HEK293 (cell line): ENCODE results near the gene ITGB8.

Source experiments
- CTCF ChIA-PET: fragments of 350-600 bp; formaldehyde crosslinking; extraction: SDS; loops from one replicate; lab custom pipeline; 2021; ENCODE audit warnings: antibody characterized with exemption; lab: Yijun Ruan, JAX
- POLR2A ChIA-PET: fragments of 300-600 bp; formaldehyde crosslinking; extraction: SDS; loops from one replicate; lab custom pipeline; 2020; ENCODE audit warnings: antibody characterized with exemption, inconsistent platforms; lab: Yijun Ruan, JAX
- H3K27ac ChIP-seq: fragments of 200-500 bp; sonication (Bioruptor generic); 2 replicates; pipeline ENCODE4 v1.5.1; 2014; ENCODE audit warnings: low read depth, low read length, control low read depth, inconsistent platforms; ENCODE audit errors: extremely low read depth
- H3K36me3 ChIP-seq, 2 experiments: fragments of 200-500 bp in 1 of 2; sonication (Bioruptor generic) in 1 of 2; 1 replicate in 1 of 2; 2 replicates in 1 of 2; pipeline ENCODE4 v1.5.1; 2014 to 2017; ENCODE audit warnings: inconsistent platforms in 2 of 2, low read length in 2 of 2; ENCODE audit not compliant: control insufficient read depth in 2 of 2, insufficient read depth in 1 of 2
- H3K4me1 ChIP-seq: fragments of 200-500 bp; sonication (Bioruptor generic); 2 replicates; pipeline ENCODE4 v1.5.1; 2014; ENCODE audit warnings: mild to moderate bottlenecking, low read length, inconsistent platforms; ENCODE audit not compliant: control insufficient read depth, insufficient read depth
- H3K4me3 ChIP-seq: 2 replicates; pipeline ENCODE4 v1.5.1; 2011; ENCODE audit warnings: low read depth, mild to moderate bottlenecking, control low read depth, low read length, moderate library complexity
- H3K9me3 ChIP-seq: fragments of 200-500 bp; sonication (Bioruptor generic); 2 replicates; pipeline ENCODE4 v1.5.1; 2014; ENCODE audit warnings: low read depth, low read length, inconsistent platforms; ENCODE audit not compliant: control insufficient read depth, insufficient read depth
- BCL11A ChIP-seq: fragments of 450-650 bp; formaldehyde crosslinking; IDR thresholded peaks from 2 replicates; pipeline ENCODE4 v1.5.1; 2016; ENCODE audit warnings: low read depth, missing biosample characterization, missing genetic modification characterization
- MZF1 ChIP-seq: fragments of 450-650 bp; formaldehyde crosslinking; IDR thresholded peaks from 2 replicates; pipeline ENCODE4 v1.5.1; 2017; ENCODE audit warnings: missing biosample characterization, missing genetic modification characterization, borderline replicate concordance
- SP3 ChIP-seq: fragments of 450-650 bp; formaldehyde crosslinking; IDR thresholded peaks from 2 replicates; pipeline ENCODE4 v1.5.1; 2016; ENCODE audit warnings: missing biosample characterization, missing genetic modification characterization
- WT1 ChIP-seq: fragments of 450-650 bp; formaldehyde crosslinking; IDR thresholded peaks from 2 replicates; pipeline ENCODE4 v1.5.1; 2016; ENCODE audit warnings: missing biosample characterization, missing genetic modification characterization
- ZBTB20 ChIP-seq: fragments of 450-650 bp; formaldehyde crosslinking; IDR thresholded peaks from 2 replicates; pipeline ENCODE4 v1.5.1; 2016; ENCODE audit warnings: missing biosample characterization, missing genetic modification characterization
- ZBTB48 ChIP-seq: fragments of 450-650 bp; formaldehyde crosslinking; IDR thresholded peaks from 2 replicates; pipeline ENCODE4 v1.5.1; 2016; ENCODE audit warnings: missing biosample characterization, missing genetic modification characterization
- ZFP37 ChIP-seq: fragments of 450-650 bp; formaldehyde crosslinking; IDR thresholded peaks from 2 replicates; pipeline ENCODE4 v1.5.1; 2016; ENCODE audit warnings: missing biosample characterization, missing genetic modification characterization
- ZNF114 ChIP-seq: fragments of 450-650 bp; formaldehyde crosslinking; IDR thresholded peaks from 2 replicates; pipeline ENCODE4 v1.5.0; 2017; ENCODE audit warnings: missing biosample characterization, missing genetic modification characterization
- ZNF121 ChIP-seq: fragments of 450-650 bp; formaldehyde crosslinking; IDR thresholded peaks from 2 replicates; pipeline ENCODE4 v1.5.1; 2016; ENCODE audit warnings: missing biosample characterization, missing genetic modification characterization
- ZNF157 ChIP-seq: fragments of 450-650 bp; formaldehyde crosslinking; IDR thresholded peaks from 2 replicates; pipeline ENCODE4 v1.5.1; 2016; ENCODE audit warnings: missing biosample characterization, missing genetic modification characterization
- ZNF433 ChIP-seq: fragments of 450-650 bp; formaldehyde crosslinking; IDR thresholded peaks from 2 replicates; pipeline ENCODE4 v1.5.1; 2016; ENCODE audit warnings: missing biosample characterization, missing genetic modification characterization, low read depth
- ZNF473 ChIP-seq: fragments of 450-650 bp; formaldehyde crosslinking; IDR thresholded peaks from 2 replicates; pipeline ENCODE4 v1.5.1; 2017; ENCODE audit warnings: missing biosample characterization, missing genetic modification characterization
- ZNF560 ChIP-seq: fragments of 450-650 bp; formaldehyde crosslinking; IDR thresholded peaks from 2 replicates; pipeline ENCODE4 v1.5.1; 2017; ENCODE audit warnings: missing biosample characterization, missing genetic modification characterization, borderline replicate concordance
- ZNF596 ChIP-seq: fragments of 450-650 bp; IDR thresholded peaks from 2 replicates; pipeline ENCODE4 v1.5.0; 2018; ENCODE audit warnings: missing biosample characterization, mild to moderate bottlenecking, missing genetic modification characterization, moderate library complexity
- ZNF707 ChIP-seq: fragments of 450-650 bp; formaldehyde crosslinking; IDR thresholded peaks from 2 replicates; pipeline ENCODE4 v1.5.1; 2016; ENCODE audit warnings: missing biosample characterization, missing genetic modification characterization
- ZNF768 ChIP-seq: fragments of 450-650 bp; formaldehyde crosslinking; IDR thresholded peaks from 2 replicates; pipeline ENCODE4 v1.5.1; 2018; ENCODE audit warnings: missing biosample characterization, mild to moderate bottlenecking, missing genetic modification characterization
- ZNF837 ChIP-seq: fragments of 450-650 bp; formaldehyde crosslinking; IDR thresholded peaks from 2 replicates; pipeline ENCODE4 v1.5.1; 2016; ENCODE audit warnings: missing biosample characterization, missing genetic modification characterization
- ZXDB ChIP-seq: fragments of 450-650 bp; formaldehyde crosslinking; IDR thresholded peaks from 2 replicates; pipeline ENCODE4 v1.5.1; 2016; ENCODE audit warnings: missing biosample characterization, missing genetic modification characterization
- TF ChIP-seq, protein P1 (sequence below): fragments of 450-650 bp; formaldehyde crosslinking; conservative IDR thresholded peaks from 2 replicates; pipeline ENCODE4 v1.5.1; 2016; ENCODE audit warnings: low read depth, missing biosample characterization, missing genetic modification characterization
- TF ChIP-seq, protein P2 (sequence below): fragments of 450-650 bp; formaldehyde crosslinking; IDR thresholded peaks from 2 replicates; pipeline ENCODE4 v1.5.1; 2016; ENCODE audit warnings: missing biosample characterization, missing genetic modification characterization
- TF ChIP-seq, protein P3 (sequence below): fragments of 450-650 bp; formaldehyde crosslinking; IDR thresholded peaks from 2 replicates; pipeline ENCODE4 v1.5.1; 2016; ENCODE audit warnings: missing biosample characterization, missing genetic modification characterization
- TF ChIP-seq, protein P4 (sequence below): fragments of 450-650 bp; formaldehyde crosslinking; IDR thresholded peaks from 2 replicates; pipeline ENCODE4 v1.5.1; 2016; ENCODE audit warnings: missing biosample characterization, missing genetic modification characterization

The ITGB8 gene

DNA sequence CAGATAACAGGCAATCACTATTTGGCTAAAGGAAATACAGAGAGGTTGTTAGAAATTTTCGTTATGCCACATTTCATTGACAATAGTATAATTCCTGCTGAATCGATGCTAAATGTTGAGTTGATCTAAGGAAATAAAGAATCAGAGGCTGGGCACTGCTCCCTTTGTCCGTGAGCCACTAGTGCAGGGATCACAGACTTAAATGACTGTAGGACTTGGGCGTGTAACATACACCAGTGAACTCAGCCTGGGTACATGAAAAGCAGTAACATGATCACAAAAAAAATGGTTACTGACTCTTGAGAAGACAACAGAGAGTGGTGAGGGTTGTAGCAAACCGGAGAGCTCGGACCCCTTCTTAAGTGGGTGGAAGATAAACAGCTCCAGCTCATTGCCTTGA lies 11.8 kb upstream of the ITGB8 start (continued):
- TF ChIP-seq, protein P1, sequence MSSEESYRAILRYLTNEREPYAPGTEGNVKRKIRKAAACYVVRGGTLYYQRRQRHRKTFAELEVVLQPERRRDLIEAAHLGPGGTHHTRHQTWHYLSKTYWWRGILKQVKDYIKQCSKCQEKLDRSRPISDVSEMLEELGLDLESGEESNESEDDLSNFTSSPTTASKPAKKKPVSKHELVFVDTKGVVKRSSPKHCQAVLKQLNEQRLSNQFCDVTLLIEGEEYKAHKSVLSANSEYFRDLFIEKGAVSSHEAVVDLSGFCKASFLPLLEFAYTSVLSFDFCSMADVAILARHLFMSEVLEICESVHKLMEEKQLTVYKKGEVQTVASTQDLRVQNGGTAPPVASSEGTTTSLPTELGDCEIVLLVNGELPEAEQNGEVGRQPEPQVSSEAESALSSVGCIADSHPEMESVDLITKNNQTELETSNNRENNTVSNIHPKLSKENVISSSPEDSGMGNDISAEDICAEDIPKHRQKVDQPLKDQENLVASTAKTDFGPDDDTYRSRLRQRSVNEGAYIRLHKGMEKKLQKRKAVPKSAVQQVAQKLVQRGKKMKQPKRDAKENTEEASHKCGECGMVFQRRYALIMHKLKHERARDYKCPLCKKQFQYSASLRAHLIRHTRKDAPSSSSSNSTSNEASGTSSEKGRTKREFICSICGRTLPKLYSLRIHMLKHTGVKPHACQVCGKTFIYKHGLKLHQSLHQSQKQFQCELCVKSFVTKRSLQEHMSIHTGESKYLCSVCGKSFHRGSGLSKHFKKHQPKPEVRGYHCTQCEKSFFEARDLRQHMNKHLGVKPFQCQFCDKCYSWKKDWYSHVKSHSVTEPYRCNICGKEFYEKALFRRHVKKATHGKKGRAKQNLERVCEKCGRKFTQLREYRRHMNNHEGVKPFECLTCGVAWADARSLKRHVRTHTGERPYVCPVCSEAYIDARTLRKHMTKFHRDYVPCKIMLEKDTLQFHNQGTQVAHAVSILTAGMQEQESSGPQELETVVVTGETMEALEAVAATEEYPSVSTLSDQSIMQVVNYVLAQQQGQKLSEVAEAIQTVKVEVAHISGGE: no peak
- no peak for TF ChIP-seq ZNF707 (tag by site-specific recombination)
- TF ChIP-seq ZBTB20 (tag by site-specific recombination): no peak
- TF ChIP-seq, protein P2, sequence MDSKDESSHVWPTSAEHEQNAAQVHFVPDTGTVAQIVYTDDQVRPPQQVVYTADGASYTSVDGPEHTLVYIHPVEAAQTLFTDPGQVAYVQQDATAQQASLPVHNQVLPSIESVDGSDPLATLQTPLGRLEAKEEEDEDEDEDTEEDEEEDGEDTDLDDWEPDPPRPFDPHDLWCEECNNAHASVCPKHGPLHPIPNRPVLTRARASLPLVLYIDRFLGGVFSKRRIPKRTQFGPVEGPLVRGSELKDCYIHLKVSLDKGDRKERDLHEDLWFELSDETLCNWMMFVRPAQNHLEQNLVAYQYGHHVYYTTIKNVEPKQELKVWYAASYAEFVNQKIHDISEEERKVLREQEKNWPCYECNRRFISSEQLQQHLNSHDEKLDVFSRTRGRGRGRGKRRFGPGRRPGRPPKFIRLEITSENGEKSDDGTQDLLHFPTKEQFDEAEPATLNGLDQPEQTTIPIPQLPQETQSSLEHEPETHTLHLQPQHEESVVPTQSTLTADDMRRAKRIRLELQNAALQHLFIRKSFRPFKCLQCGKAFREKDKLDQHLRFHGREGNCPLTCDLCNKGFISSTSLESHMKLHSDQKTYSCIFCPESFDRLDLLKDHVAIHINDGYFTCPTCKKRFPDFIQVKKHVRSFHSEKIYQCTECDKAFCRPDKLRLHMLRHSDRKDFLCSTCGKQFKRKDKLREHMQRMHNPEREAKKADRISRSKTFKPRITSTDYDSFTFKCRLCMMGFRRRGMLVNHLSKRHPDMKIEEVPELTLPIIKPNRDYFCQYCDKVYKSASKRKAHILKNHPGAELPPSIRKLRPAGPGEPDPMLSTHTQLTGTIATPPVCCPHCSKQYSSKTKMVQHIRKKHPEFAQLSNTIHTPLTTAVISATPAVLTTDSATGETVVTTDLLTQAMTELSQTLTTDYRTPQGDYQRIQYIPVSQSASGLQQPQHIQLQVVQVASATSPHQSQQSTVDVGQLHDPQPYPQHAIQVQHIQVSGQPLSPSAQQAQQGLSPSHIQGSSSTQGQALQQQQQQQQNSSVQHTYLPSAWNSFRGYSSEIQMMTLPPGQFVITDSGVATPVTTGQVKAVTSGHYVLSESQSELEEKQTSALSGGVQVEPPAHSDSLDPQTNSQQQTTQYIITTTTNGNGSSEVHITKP (tag by site-specific recombination): no peak
- TF ChIP-seq WT1 (tag by site-specific recombination): no peak
- no peak for TF ChIP-seq ZNF157 (tag by site-specific recombination)
- no peak for TF ChIP-seq MZF1 (tag by site-specific recombination)
- TF ChIP-seq ZXDB (tag by site-specific recombination): no peak
- TF ChIP-seq ZNF433 (tag by site-specific recombination): no peak
- TF ChIP-seq ZNF837 (tag by site-specific recombination): no peak

DNA sequence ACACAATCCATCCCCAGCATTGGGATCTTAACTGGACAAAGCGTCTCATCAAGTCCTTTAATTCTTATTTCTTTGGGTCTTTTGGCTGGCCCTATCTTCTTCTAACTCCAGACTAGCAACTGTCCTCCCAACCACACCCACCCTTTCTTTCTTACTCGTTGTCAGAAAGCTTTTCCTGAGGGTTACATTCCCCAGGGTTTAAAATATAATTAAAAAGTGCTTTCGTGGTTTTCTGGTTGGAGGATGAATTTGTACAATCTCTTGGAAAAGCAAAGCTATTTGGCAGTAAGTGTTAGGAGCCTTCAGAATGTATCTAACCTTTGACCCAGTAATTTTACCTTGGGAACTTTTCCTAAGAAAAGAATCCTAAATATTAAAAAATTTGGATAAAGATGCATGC lies 10.4 kb upstream of the ITGB8 start:
- no peak overlapping the region for H3K4me3 ChIP-seq
- POLR2A ChIA-PET: no interaction called here
- CTCF ChIA-PET: no interaction called here

More for the DNA sequence above, 10.4 kb upstream of the ITGB8 start:
- TF ChIP-seq ZNF560 (tag by site-specific recombination) (no peak), BCL11A (no peak), ZNF768 (no peak), ZFP37 (no peak), SP3 (no peak), ZNF121 (no peak), ZBTB48 (tag by site-specific recombination) (no peak), ZNF114 (tag by site-specific recombination) (no peak), ZNF473 (no peak), ZNF596 (tag by site-specific recombination) (no peak)
- TF ChIP-seq, protein P3, sequence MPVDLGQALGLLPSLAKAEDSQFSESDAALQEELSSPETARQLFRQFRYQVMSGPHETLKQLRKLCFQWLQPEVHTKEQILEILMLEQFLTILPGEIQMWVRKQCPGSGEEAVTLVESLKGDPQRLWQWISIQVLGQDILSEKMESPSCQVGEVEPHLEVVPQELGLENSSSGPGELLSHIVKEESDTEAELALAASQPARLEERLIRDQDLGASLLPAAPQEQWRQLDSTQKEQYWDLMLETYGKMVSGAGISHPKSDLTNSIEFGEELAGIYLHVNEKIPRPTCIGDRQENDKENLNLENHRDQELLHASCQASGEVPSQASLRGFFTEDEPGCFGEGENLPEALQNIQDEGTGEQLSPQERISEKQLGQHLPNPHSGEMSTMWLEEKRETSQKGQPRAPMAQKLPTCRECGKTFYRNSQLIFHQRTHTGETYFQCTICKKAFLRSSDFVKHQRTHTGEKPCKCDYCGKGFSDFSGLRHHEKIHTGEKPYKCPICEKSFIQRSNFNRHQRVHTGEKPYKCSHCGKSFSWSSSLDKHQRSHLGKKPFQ (tag by site-specific recombination): no peak
- TF ChIP-seq, protein P4, sequence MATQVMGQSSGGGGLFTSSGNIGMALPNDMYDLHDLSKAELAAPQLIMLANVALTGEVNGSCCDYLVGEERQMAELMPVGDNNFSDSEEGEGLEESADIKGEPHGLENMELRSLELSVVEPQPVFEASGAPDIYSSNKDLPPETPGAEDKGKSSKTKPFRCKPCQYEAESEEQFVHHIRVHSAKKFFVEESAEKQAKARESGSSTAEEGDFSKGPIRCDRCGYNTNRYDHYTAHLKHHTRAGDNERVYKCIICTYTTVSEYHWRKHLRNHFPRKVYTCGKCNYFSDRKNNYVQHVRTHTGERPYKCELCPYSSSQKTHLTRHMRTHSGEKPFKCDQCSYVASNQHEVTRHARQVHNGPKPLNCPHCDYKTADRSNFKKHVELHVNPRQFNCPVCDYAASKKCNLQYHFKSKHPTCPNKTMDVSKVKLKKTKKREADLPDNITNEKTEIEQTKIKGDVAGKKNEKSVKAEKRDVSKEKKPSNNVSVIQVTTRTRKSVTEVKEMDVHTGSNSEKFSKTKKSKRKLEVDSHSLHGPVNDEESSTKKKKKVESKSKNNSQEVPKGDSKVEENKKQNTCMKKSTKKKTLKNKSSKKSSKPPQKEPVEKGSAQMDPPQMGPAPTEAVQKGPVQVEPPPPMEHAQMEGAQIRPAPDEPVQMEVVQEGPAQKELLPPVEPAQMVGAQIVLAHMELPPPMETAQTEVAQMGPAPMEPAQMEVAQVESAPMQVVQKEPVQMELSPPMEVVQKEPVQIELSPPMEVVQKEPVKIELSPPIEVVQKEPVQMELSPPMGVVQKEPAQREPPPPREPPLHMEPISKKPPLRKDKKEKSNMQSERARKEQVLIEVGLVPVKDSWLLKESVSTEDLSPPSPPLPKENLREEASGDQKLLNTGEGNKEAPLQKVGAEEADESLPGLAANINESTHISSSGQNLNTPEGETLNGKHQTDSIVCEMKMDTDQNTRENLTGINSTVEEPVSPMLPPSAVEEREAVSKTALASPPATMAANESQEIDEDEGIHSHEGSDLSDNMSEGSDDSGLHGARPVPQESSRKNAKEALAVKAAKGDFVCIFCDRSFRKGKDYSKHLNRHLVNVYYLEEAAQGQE (tag by site-specific recombination): no peak
- H3K36me3 ChIP-seq: no peaks in the 10 kb centered on the region
- no peaks in the 10 kb centered on the region for H3K4me1 ChIP-seq
- no peaks in the 10 kb centered on the region for H3K9me3 ChIP-seq
- H3K27ac ChIP-seq: no peak overlapping the region
